Tibial artery (tissue), 4 donors: ENCODE measurements around the gene ATP6V1B1.

Source experiments
- DNase-seq, 2 donors: peaks; one replicate each; pipeline ENCODE4 v3.0.0-alpha.2; 2019
- H3K27ac ChIP-seq, 2 donors: fragments of 200-600 bp; sonication (generic) in 1 of 2; 1 replicate in 1 of 2; 2 replicates in 1 of 2; pipeline ENCODE4 v1.5.1; 2018 to 2019; ENCODE audit warnings: mild to moderate bottlenecking in 1 of 2
- H3K27me3 ChIP-seq, 2 donors: fragments of 200-600 bp; sonication (generic) in 1 of 2; one replicate each; pipeline versions ENCODE4 v1.5.1 to v1.6.0; 2016 to 2019
- H3K36me3 ChIP-seq, 3 donors: fragments of 200-600 bp; sonication (generic) in 2 of 3; one replicate each; pipeline ENCODE4 v1.5.1; 2016 to 2019; ENCODE audit warnings: mild to moderate bottlenecking in 2 of 3
- H3K4me1 ChIP-seq, 4 donors: fragments of 200-600 bp; sonication (generic) in 2 of 4; 1 replicate in 3 of 4; 2 replicates in 1 of 4; pipeline ENCODE4 v1.5.1; 2016 to 2019
- H3K4me3 ChIP-seq, 2 donors: fragments of 200-600 bp; sonication (generic) in 1 of 2; 1 replicate in 1 of 2; 2 replicates in 1 of 2; pipeline ENCODE4 v1.5.1; 2018 to 2019; ENCODE audit warnings: mild to moderate bottlenecking in 2 of 2
- H3K9me3 ChIP-seq, 3 donors: fragments of 200-600 bp; sonication (generic) in 1 of 3; one replicate each; pipeline ENCODE4 v1.5.1; 2016 to 2019
- intact Hi-C: fragments of 100-400 bp; cut with DNase I; formaldehyde crosslinking; loops from one replicate; pipeline ENCODE4 v1.15.0; 2023; ENCODE audit warnings: low total_unique reads
- TF ChIP-seq, protein P1 (sequence below), 2 experiments: fragments of 200-600 bp in 1 of 2; fragments of 450-650 bp in 1 of 2; IDR thresholded peaks; one replicate each; pipeline ENCODE4 v1.5.1; 2017 to 2019; ENCODE audit warnings: antibody characterized with exemption in 2 of 2, mild to moderate bottlenecking in 1 of 2, moderate library complexity in 1 of 2

ATP6V1B1 gene

DNA sequence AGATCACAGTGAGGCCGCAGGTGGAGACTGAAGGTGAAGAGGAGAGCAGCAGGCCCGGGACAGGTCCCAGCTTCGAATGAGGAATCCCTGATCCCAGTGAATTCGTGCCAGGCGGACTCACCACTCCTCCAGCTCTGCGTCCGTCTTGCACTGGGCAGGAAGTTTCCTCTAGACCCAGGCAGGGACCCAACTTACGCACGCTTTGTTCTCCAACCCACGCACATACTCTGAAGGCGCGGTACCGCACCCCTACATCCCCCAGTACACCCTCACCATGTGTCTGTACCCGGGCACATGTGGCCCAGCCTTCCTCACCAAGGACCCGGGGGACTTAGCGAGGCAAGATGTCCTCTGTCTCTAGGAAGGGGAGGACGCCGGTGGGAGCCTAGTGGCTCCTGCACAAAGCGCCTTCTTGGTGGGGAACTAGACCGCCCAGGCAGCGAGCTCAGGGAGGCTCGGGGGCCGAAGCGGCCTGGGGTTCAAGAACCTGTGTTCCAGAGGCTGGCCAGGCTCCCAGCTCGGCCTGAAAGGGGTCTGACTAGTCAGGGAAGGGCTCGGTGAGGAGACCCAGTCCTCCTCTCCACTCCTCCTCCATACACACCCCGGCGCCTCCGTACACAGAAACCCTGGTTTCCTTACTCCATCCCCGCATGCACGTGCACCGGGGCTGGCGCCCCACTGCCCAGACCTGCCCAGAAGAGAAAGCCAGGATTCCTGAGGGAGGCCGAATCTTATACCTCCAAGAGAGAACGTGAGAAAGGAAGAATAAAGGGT lies 38.3 kb upstream of the ATP6V1B1 start:
- peaks cover 0 to 77% of the 10 kb centered on the region in 2 donors for H3K27me3 ChIP-seq
- H3K27ac ChIP-seq, result no peak overlapping the region
- TF ChIP-seq, protein P1, sequence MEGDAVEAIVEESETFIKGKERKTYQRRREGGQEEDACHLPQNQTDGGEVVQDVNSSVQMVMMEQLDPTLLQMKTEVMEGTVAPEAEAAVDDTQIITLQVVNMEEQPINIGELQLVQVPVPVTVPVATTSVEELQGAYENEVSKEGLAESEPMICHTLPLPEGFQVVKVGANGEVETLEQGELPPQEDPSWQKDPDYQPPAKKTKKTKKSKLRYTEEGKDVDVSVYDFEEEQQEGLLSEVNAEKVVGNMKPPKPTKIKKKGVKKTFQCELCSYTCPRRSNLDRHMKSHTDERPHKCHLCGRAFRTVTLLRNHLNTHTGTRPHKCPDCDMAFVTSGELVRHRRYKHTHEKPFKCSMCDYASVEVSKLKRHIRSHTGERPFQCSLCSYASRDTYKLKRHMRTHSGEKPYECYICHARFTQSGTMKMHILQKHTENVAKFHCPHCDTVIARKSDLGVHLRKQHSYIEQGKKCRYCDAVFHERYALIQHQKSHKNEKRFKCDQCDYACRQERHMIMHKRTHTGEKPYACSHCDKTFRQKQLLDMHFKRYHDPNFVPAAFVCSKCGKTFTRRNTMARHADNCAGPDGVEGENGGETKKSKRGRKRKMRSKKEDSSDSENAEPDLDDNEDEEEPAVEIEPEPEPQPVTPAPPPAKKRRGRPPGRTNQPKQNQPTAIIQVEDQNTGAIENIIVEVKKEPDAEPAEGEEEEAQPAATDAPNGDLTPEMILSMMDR (IDR thresholded peaks at IDR 0.05), result no peak
- peaks cover 0 to 35% (median 28%) of the 10 kb centered on the region in 4 donors for H3K4me1 ChIP-seq
- DNase-seq, result no peak
- H3K36me3 ChIP-seq, result no peaks in the 10 kb centered on the region
- no peaks in the 10 kb centered on the region for H3K9me3 ChIP-seq
- no peak overlapping the region for H3K4me3 ChIP-seq
- intact Hi-C loops, result no loop called here

DNA sequence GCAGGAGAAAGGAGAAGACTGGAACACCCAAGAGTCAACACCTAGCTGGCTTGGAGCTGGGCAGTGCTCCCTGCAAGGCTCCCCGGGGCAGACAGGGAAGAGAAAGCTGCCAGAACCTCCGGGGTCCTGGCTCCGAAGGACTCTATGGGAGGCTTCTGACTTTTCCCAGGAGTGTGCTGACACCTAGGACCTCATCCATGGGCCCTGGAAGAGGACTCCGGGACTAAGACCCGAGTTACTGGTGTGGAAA lies 37.8 kb upstream of the ATP6V1B1 start:
- intact Hi-C loops, result no loop called here
- DNase-seq, result no peak
- peaks cover 0 to 35% (median 28%) of the 10 kb centered on the region in 4 donors for H3K4me1 ChIP-seq
- no peak overlapping the region for H3K27ac ChIP-seq
- H3K9me3 ChIP-seq, result no peaks in the 10 kb centered on the region
- H3K27me3 ChIP-seq, result peaks cover 0 to 80% of the 10 kb centered on the region in 2 donors
- no peaks in the 10 kb centered on the region for H3K36me3 ChIP-seq
- no peak overlapping the region for H3K4me3 ChIP-seq
- TF ChIP-seq, protein P1 (IDR thresholded peaks at IDR 0.05), result no peak

DNA sequence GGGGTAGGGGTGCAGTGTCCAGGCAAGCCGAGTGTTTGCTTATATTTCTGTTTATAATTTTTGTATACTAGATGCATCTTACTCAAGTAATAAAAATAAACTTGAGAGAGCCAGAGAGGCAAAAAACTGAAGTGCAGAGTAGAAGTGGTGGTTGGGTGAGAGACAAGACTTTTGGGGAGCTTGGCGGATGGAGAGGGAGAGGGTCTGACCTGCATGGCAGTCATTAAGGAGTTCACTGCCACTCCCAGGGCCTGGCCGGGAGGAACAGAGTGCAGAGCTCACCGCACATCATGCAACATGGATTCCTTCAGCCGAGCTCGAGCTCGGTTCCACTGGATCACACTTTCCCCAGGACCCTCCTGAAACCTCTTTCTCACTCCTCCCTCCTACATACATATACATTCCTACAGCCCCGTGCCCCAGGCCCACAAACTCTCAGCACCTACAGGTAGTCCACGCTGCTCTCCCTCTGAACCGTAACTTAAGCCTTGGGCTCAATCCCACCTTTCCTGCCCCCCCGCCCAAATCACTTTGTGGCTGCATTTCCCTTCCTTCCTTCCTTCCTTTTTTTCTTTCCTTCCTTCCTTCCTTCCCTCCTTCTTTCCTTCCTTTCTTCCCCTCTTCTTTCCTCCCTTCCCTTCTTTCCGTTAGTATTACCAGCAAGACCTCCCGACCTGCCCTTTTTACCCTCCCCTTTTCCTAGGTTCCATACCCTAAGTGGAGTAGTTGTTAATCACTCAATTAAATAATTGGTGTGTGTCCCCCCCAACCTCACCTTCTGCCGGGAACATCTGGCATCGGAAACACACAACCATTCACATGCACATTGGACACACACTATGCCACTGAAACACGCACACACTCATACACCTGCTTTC lies 37.1 kb upstream of the ATP6V1B1 start:
- no peak overlapping the region for H3K27ac ChIP-seq
- H3K4me1 ChIP-seq, result peaks cover 0 to 35% (median 28%) of the 10 kb centered on the region in 4 donors
- no peak for DNase-seq
- TF ChIP-seq, protein P1 (IDR thresholded peaks at IDR 0.05), result no peak
- H3K9me3 ChIP-seq, result no peaks in the 10 kb centered on the region
- no peaks in the 10 kb centered on the region for H3K36me3 ChIP-seq
- intact Hi-C loops, result no loop called here
- H3K27me3 ChIP-seq, result peaks cover 0 to 87% of the 10 kb centered on the region in 2 donors
- H3K4me3 ChIP-seq, result no peak overlapping the region

DNA sequence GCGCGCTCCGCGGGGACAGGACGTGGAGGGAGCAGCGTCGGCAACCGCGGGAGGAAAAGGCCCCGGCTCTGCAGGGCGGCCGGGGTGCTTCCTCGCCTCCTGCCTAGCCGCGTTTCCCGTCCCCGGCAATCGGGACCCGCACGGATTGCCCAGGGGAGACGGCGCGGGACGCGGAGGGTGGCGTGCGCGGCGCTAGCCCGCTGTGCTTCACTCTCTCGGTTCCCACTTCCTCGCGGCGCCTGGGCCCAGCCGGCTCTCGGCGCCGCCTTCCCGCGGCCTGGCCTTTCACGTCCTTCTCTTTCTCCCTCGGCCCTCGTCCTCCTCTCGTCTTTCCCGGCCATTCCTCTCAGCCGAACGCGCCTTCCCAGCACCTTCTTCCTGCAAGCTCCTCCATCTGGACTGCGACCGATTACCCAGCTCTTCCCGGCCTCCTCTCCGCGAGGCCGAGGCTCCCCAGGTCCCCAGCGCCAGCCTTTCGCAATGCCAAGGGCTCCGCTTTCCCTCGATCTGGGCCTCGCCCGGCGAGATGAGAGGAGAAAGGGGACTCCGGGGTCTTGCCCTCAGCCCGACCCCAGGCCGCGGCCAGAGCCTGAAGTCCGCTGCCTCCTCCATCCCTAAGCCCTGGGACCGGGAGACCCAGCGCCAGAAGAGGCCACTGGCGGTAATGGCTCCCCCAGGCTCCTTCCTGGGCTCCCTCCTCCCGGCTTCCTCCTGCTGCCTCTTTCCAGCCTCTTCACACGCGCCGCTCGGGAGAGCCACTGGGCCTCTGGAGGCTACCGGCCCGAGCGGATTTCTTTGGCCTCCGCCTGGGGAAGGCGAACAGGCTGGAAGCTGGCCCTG lies 34.3 kb upstream of the ATP6V1B1 start:
- Histone ChIP-seq H3K27ac (peak overlapping the region; percentile 18 to 19), H3K27me3 (peaks cover 0 to 96% of the 10 kb centered on the region in 2 donors), H3K36me3 (no peaks in the 10 kb centered on the region), H3K9me3 (no peaks in the 10 kb centered on the region), H3K4me3 (peak overlapping the region; percentile 51 to 60), H3K4me1 (peaks cover 0 to 35% (median 28%) of the 10 kb centered on the region in 4 donors)
- TF ChIP-seq, protein P1 (IDR thresholded peaks at IDR 0.05), result no peak
- no peak for DNase-seq
- intact Hi-C loops, result no loop called here

DNA sequence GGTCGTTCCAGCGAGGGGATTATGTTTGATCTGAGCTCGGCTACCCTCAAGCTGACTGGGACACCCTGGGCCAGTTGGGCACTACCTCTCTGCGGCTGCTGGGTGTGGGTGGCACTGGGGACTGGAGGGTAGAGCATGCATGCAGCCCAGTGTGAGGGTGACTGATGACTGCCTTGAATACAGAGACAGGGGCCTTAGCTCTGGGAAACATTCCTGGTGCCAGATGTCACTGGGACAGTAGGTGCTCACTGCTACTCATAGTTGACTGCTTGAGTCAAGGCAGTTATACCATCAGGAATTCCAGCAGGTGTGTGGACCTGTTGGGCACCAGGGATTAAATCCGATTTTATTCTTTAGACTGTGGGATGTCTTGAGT lies 33.6 kb upstream of the ATP6V1B1 start:
- H3K4me1 ChIP-seq, result peaks cover 0 to 35% (median 28%) of the 10 kb centered on the region in 4 donors
- TF ChIP-seq, protein P1 (IDR thresholded peaks at IDR 0.05), result no peak
- H3K27ac ChIP-seq, result no peak overlapping the region
- H3K36me3 ChIP-seq, result no peaks in the 10 kb centered on the region
- H3K4me3 ChIP-seq, result peak overlapping the region; percentile 51 to 60
- H3K9me3 ChIP-seq, result no peaks in the 10 kb centered on the region
- intact Hi-C loops, result no loop called here
- peaks cover 0 to 95% of the 10 kb centered on the region in 2 donors for H3K27me3 ChIP-seq
- no peak for DNase-seq
